Measurements from ENCODE around the gene ARHGEF17. TPM values are rescaled to one million over a fixed set of nuclear protein-coding genes. Genes with fewer than 3 reads are reported as not detected.

The ARHGEF17 gene
- total and polyA plus RNA-seq, 2 of the 13 experiments (the other 11 are each of a cell fraction or from before 2014, with no cell fraction given) = 10.7 to 28.8 TPM

DNA sequence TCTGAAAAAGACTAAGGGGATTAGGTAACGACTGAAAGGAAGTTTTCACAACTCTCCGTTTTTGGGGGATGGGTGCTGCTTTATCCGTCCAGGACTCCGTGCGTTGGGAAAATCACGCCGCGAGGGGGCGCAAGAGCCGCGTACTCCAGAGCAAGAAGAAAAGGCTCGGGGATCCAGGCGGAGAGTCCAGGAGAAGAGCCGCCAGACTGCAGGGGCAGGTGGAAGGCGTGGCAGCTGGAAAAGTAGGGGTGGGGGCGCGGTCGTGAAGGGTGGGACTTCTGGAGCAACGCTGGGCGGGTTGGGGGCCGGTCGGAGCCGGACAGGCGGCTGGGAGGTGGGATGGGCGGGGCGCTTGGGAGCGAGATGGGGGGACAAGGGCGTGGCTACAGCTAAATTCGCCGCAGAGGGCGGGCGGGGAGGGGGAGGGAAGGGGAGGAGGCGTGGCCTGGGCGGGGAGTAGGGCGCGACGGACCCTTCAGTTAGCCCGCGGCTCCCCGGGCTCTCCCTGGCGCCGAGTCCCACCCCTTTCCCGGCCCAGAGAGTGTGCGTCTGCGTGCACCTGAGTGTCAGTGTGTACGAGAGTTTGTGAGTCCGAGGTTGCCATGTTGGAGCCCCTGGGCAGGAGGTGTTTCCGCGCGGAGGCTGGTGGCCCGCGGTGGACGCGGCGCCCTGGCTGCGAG is 613 bp upstream of the ARHGEF17 start (continued):
- TF ChIP-seq, protein P1, sequence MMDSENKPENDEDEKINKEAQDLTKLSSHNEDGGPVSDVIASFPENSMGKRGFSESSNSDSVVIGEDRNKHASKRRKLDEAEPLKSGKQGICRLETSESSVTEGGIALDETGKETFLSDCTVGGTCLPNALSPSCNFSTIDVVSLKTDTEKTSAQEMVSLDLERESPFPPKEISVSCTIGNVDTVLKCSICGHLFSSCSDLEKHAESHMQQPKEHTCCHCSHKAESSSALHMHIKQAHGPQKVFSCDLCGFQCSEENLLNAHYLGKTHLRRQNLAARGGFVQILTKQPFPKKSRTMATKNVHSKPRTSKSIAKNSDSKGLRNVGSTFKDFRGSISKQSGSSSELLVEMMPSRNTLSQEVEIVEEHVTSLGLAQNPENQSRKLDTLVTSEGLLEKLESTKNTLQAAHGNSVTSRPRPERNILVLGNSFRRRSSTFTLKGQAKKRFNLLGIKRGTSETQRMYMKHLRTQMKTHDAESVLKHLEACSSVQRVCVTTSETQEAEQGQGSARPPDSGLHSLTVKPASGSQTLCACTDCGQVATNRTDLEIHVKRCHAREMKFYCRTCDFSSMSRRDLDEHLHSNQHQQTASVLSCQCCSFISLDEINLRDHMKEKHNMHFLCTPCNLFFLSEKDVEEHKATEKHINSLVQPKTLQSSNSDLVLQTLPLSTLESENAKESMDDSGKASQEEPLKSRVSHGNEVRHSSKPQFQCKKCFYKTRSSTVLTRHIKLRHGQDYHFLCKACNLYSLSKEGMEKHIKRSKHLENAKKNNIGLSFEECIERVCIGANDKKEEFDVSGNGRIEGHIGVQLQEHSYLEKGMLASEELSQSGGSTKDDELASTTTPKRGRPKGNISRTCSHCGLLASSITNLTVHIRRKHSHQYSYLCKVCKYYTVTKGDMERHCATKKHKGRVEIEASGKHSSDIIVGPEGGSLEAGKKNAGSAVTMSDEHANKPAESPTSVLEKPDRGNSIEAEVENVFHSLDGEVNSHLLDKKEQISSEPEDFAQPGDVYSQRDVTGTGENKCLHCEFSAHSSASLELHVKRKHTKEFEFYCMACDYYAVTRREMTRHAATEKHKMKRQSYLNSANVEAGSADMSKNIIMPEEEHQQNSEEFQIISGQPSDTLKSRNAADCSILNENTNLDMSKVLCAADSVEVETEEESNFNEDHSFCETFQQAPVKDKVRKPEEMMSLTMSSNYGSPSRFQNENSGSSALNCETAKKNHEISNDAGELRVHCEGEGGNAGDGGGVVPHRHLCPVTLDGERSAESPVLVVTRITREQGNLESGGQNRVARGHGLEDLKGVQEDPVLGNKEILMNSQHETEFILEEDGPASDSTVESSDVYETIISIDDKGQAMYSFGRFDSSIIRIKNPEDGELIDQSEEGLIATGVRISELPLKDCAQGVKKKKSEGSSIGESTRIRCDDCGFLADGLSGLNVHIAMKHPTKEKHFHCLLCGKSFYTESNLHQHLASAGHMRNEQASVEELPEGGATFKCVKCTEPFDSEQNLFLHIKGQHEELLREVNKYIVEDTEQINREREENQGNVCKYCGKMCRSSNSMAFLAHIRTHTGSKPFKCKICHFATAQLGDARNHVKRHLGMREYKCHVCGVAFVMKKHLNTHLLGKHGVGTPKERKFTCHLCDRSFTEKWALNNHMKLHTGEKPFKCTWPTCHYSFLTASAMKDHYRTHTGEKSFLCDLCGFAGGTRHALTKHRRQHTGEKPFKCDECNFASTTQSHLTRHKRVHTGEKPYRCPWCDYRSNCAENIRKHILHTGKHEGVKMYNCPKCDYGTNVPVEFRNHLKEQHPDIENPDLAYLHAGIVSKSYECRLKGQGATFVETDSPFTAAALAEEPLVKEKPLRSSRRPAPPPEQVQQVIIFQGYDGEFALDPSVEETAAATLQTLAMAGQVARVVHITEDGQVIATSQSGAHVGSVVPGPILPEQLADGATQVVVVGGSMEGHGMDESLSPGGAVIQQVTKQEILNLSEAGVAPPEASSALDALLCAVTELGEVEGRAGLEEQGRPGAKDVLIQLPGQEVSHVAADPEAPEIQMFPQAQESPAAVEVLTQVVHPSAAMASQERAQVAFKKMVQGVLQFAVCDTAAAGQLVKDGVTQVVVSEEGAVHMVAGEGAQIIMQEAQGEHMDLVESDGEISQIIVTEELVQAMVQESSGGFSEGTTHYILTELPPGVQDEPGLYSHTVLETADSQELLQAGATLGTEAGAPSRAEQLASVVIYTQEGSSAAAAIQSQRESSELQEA (CRISPR knock-in tag; IDR thresholded peaks at IDR 0.05; ENCODE audit: not compliant biosample characterization) = no peak
- TF ChIP-seq RARG (CRISPR knock-in tag; IDR thresholded peaks at IDR 0.05; ENCODE audit: low read depth) (no peak), KDM5B (CRISPR knock-in tag; IDR thresholded peaks at IDR 0.05; ENCODE audit: borderline replicate concordance) (0 out of 2 replicates have a peak, but pooled peaks have one; percentile 2), HNRNPUL1 (IDR thresholded peaks at IDR 0.05; ENCODE audit: low read depth, low read length) (no peak), ATF5 (CRISPR knock-in tag; IDR thresholded peaks at IDR 0.05; ENCODE audit: low read depth) (no peak), MIER2 (CRISPR knock-in tag; IDR thresholded peaks at IDR 0.05) (0 out of 2 replicates have a peak, but pooled peaks have one; percentile 11), RNF2 (conservative IDR thresholded peaks at IDR 0.05; ENCODE audit: low read depth) (no peak), PLRG1 (conservative IDR thresholded peaks at IDR 0.05) (no peak), YEATS4 (CRISPR knock-in tag; IDR thresholded peaks at IDR 0.05; ENCODE audit: borderline replicate concordance) (peak; percentile 53; the same call in 1 of the 2 replicates), POGK (CRISPR knock-in tag; conservative IDR thresholded peaks at IDR 0.05) (0 out of 2 replicates have a peak, but pooled peaks have one; percentile 9), SPEN (CRISPR knock-in tag; IDR thresholded peaks at IDR 0.05; ENCODE audit: low read depth) (no peak), ZFP36L2 (CRISPR knock-in tag; IDR thresholded peaks at IDR 0.05) (no peak), ARNT (IDR thresholded peaks at IDR 0.05) (no peak)
- TF ChIP-seq, protein P2, sequence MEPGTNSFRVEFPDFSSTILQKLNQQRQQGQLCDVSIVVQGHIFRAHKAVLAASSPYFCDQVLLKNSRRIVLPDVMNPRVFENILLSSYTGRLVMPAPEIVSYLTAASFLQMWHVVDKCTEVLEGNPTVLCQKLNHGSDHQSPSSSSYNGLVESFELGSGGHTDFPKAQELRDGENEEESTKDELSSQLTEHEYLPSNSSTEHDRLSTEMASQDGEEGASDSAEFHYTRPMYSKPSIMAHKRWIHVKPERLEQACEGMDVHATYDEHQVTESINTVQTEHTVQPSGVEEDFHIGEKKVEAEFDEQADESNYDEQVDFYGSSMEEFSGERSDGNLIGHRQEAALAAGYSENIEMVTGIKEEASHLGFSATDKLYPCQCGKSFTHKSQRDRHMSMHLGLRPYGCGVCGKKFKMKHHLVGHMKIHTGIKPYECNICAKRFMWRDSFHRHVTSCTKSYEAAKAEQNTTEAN (CRISPR knock-in tag; conservative IDR thresholded peaks at IDR 0.05) = no peak

Measured in HepG2 (cell line).